Breast epithelium (tissue), 4 donors: Measurements from ENCODE around the gene UNC93B1. TPM values are rescaled to one million over a fixed set of nuclear protein-coding genes. Genes with fewer than 3 reads are reported as not detected.

Source experiments
- DNase-seq, 2 donors: peaks; one replicate each; pipeline ENCODE4 v3.0.0-alpha.2; 2019; ENCODE audit warnings: low spot score in 2 of 2
- H3K27ac ChIP-seq, 2 donors: fragments of 200-600 bp; sonication (generic) in 1 of 2; one replicate each; pipeline ENCODE4 v1.5.1; 2016 to 2019; ENCODE audit warnings: mild to moderate bottlenecking in 1 of 2
- H3K27me3 ChIP-seq, 2 donors: fragments of 200-600 bp; sonication (generic) in 1 of 2; one replicate each; pipeline versions ENCODE4 v1.5.1 to v1.6.0; 2017 to 2019; ENCODE audit warnings: control low read depth in 1 of 2, mild to moderate bottlenecking in 1 of 2
- H3K36me3 ChIP-seq: fragments of 200-600 bp; one replicate; pipeline ENCODE4 v1.5.1; 2019
- H3K4me1 ChIP-seq, 2 donors: fragments of 200-600 bp; sonication (generic); one replicate each; pipeline ENCODE4 v1.5.1; 2016 to 2019; ENCODE audit warnings: control low read depth in 1 of 2
- H3K4me3 ChIP-seq, 3 donors: fragments of 200-600 bp; sonication (generic); 1 replicate in 2 of 3; 2 replicates in 1 of 3; pipeline ENCODE4 v1.5.1; 2016 to 2019; ENCODE audit warnings: mild to moderate bottlenecking in 3 of 3, moderate library complexity in 2 of 3
- H3K9me3 ChIP-seq, 2 donors: fragments of 200-600 bp; sonication (generic) in 1 of 2; one replicate each; pipeline ENCODE4 v1.5.1; 2016 to 2019; ENCODE audit warnings: control low read depth in 1 of 2
- CTCF ChIP-seq, 3 donors: fragments of 450-650 bp; IDR thresholded peaks; one replicate each; pipeline ENCODE4 v1.5.1; 2016 to 2017; ENCODE audit warnings: antibody characterized with exemption in 3 of 3, mild to moderate bottlenecking in 3 of 3, moderate library complexity in 3 of 3
- POLR2A ChIP-seq: fragments of 450-650 bp; IDR thresholded peaks from one replicate; pipeline ENCODE4 v1.6.1; 2016; ENCODE audit warnings: antibody characterized with exemption, mild to moderate bottlenecking, moderate library complexity
- POLR2AphosphoS5 ChIP-seq, 3 donors: sonication (generic); formaldehyde crosslinking; IDR thresholded peaks; one replicate each; pipeline ENCODE4 v1.6.1; 2017; ENCODE audit warnings: antibody characterized with exemption in 3 of 3
- intact Hi-C: fragments of 100-400 bp; cut with DNase I; formaldehyde crosslinking; loops from one replicate; pipeline ENCODE4 v1.15.1; 2023; ENCODE audit warnings: low total_unique reads
- total RNA-seq, 3 donors: library from RNA; depleted of rRNA; stranded (reverse); fragments of >200 nt; gene quantifications; one replicate each; pipeline ENCODE4 v1.1.0, GENCODE V29; 2016

UNC93B1 gene
- total RNA-seq, 3 donors from 2014 or later: 40.3 to 63.7 (median 49.8) TPM

DNA sequence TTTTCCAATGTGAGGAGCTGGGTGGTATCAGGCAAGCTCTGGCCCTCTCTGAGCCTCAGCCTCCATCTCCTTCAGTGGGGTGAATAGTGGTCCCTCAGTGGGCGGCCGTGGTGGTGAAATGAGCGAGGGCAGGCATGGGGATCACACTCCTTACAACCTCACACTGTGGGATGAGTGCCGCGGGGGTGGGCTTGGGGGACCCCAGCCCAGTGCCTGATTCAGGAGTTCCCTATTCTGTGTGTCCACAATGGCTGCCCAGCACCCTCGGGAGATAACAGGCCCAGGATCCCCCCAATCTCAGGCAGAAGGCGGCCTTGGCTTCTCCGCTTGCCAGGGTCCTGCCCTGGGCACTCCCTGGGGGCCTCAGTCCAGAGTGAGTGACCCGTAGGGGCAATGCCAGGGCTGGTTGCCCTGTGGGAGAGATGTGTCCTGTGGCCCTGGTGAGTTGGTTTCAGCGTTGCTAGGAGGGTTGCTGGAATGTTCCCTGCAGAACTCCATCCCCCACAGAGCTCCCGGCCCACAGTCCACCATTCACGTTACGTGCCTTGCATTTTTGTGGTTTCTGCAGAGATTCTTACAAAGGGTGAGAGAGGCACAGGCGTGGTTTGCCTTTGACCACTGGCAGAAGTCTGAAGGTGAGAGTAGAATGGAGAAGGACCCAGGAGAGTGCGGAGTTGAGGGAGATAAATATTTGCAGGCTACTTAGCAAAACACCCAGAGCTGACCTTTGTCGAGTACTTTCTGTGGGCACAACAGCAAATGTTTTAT lies 9.1 kb upstream of the UNC93B1 start:
- Histone ChIP-seq H3K4me3 (peak overlapping the region in 1 of 3 donors; percentile 22), H3K27me3 (no peaks in the 10 kb centered on the region), H3K9me3 (no peaks in the 10 kb centered on the region), H3K4me1 (peaks cover 35 to 36% of the 10 kb centered on the region in 2 donors), H3K27ac (peak overlapping the region; percentile 95 to 98), H3K36me3 (no peaks in the 10 kb centered on the region)
- TF ChIP-seq CTCF (IDR thresholded peaks at IDR 0.05) (no peak), POLR2A (no peak), POLR2AphosphoS5 (IDR thresholded peaks at IDR 0.05) (peak; percentile 8 to 79 (median 57))
- intact Hi-C loops: no loop called here
- peak in 1 of 2 donors; percentile 92 for DNase-seq

GRCh38 chr11:68012044-68012842 lies 8.3 kb upstream of the UNC93B1 start:
- no peak overlapping the region for H3K4me3 ChIP-seq
- H3K4me1 ChIP-seq: peaks cover 35 to 36% of the 10 kb centered on the region in 2 donors
- intact Hi-C loops: no loop called here
- peak overlapping the region; percentile 95 to 98 for H3K27ac ChIP-seq
- no peaks in the 10 kb centered on the region for H3K9me3 ChIP-seq
- TF ChIP-seq CTCF (IDR thresholded peaks at IDR 0.05) (no peak), POLR2A (no peak), POLR2AphosphoS5 (IDR thresholded peaks at IDR 0.05) (no peak)
- no peak for DNase-seq
- no peaks in the 10 kb centered on the region for H3K27me3 ChIP-seq
- H3K36me3 ChIP-seq: no peaks in the 10 kb centered on the region

- Histone ChIP-seq H3K4me1 (peaks cover 35 to 36% of the 10 kb centered on the region in 2 donors), H3K27me3 (no peaks in the 10 kb centered on the region), H3K36me3 (no peaks in the 10 kb centered on the region), H3K4me3 (peak overlapping the region; percentile 36 to 63 (median 37)), H3K27ac (peak overlapping the region; percentile 95 to 98), H3K9me3 (no peaks in the 10 kb centered on the region)
- no peak for DNase-seq
- intact Hi-C loops: loop anchor here (2.0 kb wide), 1 partner anchor 202 kb away; the partner anchor contains the start of gene KMT5B
- TF ChIP-seq POLR2A: no peak
- TF ChIP-seq CTCF (IDR thresholded peaks at IDR 0.05): no peak
- TF ChIP-seq POLR2AphosphoS5 (IDR thresholded peaks at IDR 0.05): no peak
Measured at GRCh38 chr11:68011051-68011943, 7.4 kb upstream of the UNC93B1 start.

DNA sequence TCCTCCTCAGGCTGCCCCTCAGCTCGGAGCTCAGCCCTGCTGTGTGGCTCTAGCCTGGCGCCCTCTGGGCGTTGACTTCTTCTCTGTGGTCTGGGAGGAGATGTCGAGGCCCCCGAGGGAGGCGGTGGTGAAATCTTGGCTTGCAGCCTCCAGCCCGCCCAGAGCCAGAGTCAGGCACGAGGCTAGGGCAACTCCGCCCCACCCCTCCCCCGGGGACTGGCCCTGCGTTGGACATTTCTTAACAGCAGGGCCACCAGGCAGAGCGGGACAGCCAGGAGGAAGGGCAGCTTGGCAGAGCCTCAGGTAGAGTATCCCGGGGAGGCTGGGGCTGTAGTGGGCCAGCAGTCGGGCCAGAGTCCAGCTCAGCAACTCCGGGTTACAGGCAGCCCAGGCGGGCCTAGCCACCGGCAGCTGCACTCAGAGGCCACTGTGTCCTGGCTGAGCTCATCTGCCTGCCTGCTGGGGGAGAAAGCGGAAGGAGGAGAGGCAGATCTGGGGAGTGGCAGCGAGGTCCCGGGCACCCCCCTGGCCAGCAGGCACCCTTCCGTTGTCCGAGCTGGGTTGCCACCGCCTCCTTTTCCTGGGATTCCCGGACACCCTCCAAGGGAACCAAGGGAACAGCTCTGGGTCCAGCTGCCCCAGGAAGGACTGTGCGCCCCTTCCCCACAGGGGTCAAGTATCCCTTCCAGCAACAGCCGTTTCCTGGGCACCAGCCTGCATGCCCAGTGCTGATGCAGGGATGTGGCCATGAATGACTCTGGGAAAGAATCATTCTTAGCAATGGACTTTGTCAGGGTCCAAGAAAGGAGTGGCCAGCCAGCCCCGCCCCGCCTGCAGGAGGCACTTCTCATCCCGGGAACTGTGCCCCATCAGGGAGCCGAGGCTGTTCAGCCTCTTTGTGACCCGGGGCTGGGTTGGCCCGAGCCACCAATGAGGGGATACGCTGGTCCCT lies 6.5 kb upstream of the UNC93B1 start, which contains the start of gene ALDH3B1:
ALDH3B1 (plus strand) TSS at position 238 of the 952 bp plus-strand sequence. CDS start 4,971 bp downstream, outside the sequence.
- H3K36me3 ChIP-seq: no peaks in the 10 kb centered on the region
- intact Hi-C loops: loop anchor here (1.0 to 2.0 kb wide), 2 partner anchors 195 to 202 kb away; partner anchors contain the start of gene KMT5B
- H3K4me3 ChIP-seq: peak within 1 kb of the TSS; percentile 36 to 63 (median 37)
- peak within 1 kb of the TSS; percentile 95 to 98 for H3K27ac ChIP-seq
- no peaks in the 10 kb centered on the region for H3K27me3 ChIP-seq
- peak in 1 of 3 donors; percentile 15 for TF ChIP-seq CTCF (IDR thresholded peaks at IDR 0.05)
- TF ChIP-seq POLR2A: no peak
- peak; percentile 56 to 87 (median 85) for TF ChIP-seq POLR2AphosphoS5 (IDR thresholded peaks at IDR 0.05)
- peak; percentile 82 to 85 for DNase-seq
- no peaks in the 10 kb centered on the region for H3K9me3 ChIP-seq
- H3K4me1 ChIP-seq: peaks cover 35 to 36% of the 10 kb centered on the region in 2 donors
